Activated naive CD4-positive, alpha-beta T cell treated with anti-CD3 and anti-CD28 coated beads, Interleukin-2, amount 50 U/mL, for 24 hours (primary cell): Measurements from ENCODE around the gene MRTFA.
"Not testable (repeated sequence)": the region's sequence is repeated elsewhere in the genome, so short reads cannot be mapped to it uniquely, and the experiment has no call there.

Experiments used
- H3K27ac Mint-ChIP-seq: one replicate; pipeline ENCODE4 v1.8.0; 2021; ENCODE audit warnings: mild to moderate bottlenecking, mixed read lengths
- H3K27me3 Mint-ChIP-seq: one replicate; pipeline ENCODE4 v1.8.0; 2021; ENCODE audit warnings: mixed read lengths
- H3K36me3 Mint-ChIP-seq: one replicate; pipeline ENCODE4 v1.8.0; 2021; ENCODE audit warnings: mixed read lengths
- H3K4me1 Mint-ChIP-seq: one replicate; pipeline ENCODE4 v1.8.0; 2021; ENCODE audit warnings: mixed read lengths
- H3K4me3 Mint-ChIP-seq: one replicate; pipeline ENCODE4 v1.8.0; 2021; ENCODE audit warnings: mild to moderate bottlenecking, mixed read lengths
- H3K9me3 Mint-ChIP-seq: one replicate; pipeline ENCODE4 v1.8.0; 2021; ENCODE audit warnings: mixed read lengths

The MRTFA gene

GRCh38 chr22:40668611-40669411 lies 32.3 kb upstream of the MRTFA start:
- Mint-ChIP-seq H3K36me3 (no peaks in the 10 kb centered on the region), H3K4me1 (peaks cover 16% of the 10 kb centered on the region), H3K4me3 (no peak overlapping the region), H3K27me3 (no peaks in the 10 kb centered on the region), H3K27ac (no peak overlapping the region), H3K9me3 (no peaks in the 10 kb centered on the region)

- Mint-ChIP-seq H3K4me1 (peaks cover 16% of the 10 kb centered on the region), H3K9me3 (no peaks in the 10 kb centered on the region), H3K36me3 (no peaks in the 10 kb centered on the region), H3K27ac (no peak overlapping the region), H3K4me3 (no peak overlapping the region), H3K27me3 (no peaks in the 10 kb centered on the region)
These were observed 29.8 kb upstream of the MRTFA start for GRCh38 chr22:40666151-40666848.

GRCh38 chr22:40665312-40665711 lies 28.8 kb upstream of the MRTFA start:
- no peak overlapping the region for H3K4me3 Mint-ChIP-seq
- no peaks in the 10 kb centered on the region for H3K9me3 Mint-ChIP-seq
- H3K4me1 Mint-ChIP-seq, result peaks cover 16% of the 10 kb centered on the region
- H3K27me3 Mint-ChIP-seq, result no peaks in the 10 kb centered on the region
- no peaks in the 10 kb centered on the region for H3K36me3 Mint-ChIP-seq
- no peak overlapping the region for H3K27ac Mint-ChIP-seq

GRCh38 chr22:40661671-40662070 lies 25.2 kb upstream of the MRTFA start:
- Mint-ChIP-seq H3K27ac (no peak overlapping the region), H3K9me3 (no peaks in the 10 kb centered on the region), H3K36me3 (no peaks in the 10 kb centered on the region), H3K27me3 (no peaks in the 10 kb centered on the region), H3K4me1 (no peaks in the 10 kb centered on the region), H3K4me3 (no peak overlapping the region)

GRCh38 chr22:40660730-40661129 lies 24.2 kb upstream of the MRTFA start:
- Mint-ChIP-seq H3K27me3 (no peaks in the 10 kb centered on the region), H3K4me3 (no peak overlapping the region), H3K27ac (no peak overlapping the region), H3K9me3 (no peaks in the 10 kb centered on the region), H3K36me3 (no peaks in the 10 kb centered on the region), H3K4me1 (no peaks in the 10 kb centered on the region)

- H3K36me3 Mint-ChIP-seq, result no peaks in the 10 kb centered on the region
- no peak overlapping the region for H3K4me3 Mint-ChIP-seq
- H3K27me3 Mint-ChIP-seq, result no peaks in the 10 kb centered on the region
- H3K27ac Mint-ChIP-seq, result no peak overlapping the region
- no peaks in the 10 kb centered on the region for H3K4me1 Mint-ChIP-seq
- H3K9me3 Mint-ChIP-seq, result no peaks in the 10 kb centered on the region
These were observed 22.6 kb upstream of the MRTFA start for GRCh38 chr22:40659166-40659565.

- not testable (repeated sequence) for H3K9me3 Mint-ChIP-seq, H3K27ac Mint-ChIP-seq, H3K27me3 Mint-ChIP-seq, H3K36me3 Mint-ChIP-seq, H3K4me1 Mint-ChIP-seq, H3K4me3 Mint-ChIP-seq
These were observed 20.1 kb upstream of the MRTFA start for GRCh38 chr22:40656651-40657050.

- not testable (repeated sequence) for H3K9me3 Mint-ChIP-seq, H3K4me3 Mint-ChIP-seq, H3K36me3 Mint-ChIP-seq, H3K27me3 Mint-ChIP-seq, H3K27ac Mint-ChIP-seq
- H3K4me1 Mint-ChIP-seq, result peaks cover 11% of the 10 kb centered on the region
These were observed 19.4 kb upstream of the MRTFA start for GRCh38 chr22:40655941-40656340.

GRCh38 chr22:40654522-40655167 lies 18.1 kb upstream of the MRTFA start:
- H3K27ac Mint-ChIP-seq, result no peak overlapping the region
- H3K4me3 Mint-ChIP-seq, result no peak overlapping the region
- peaks cover 11% of the 10 kb centered on the region for H3K4me1 Mint-ChIP-seq
- no peaks in the 10 kb centered on the region for H3K9me3 Mint-ChIP-seq
- no peaks in the 10 kb centered on the region for H3K36me3 Mint-ChIP-seq
- no peaks in the 10 kb centered on the region for H3K27me3 Mint-ChIP-seq

GRCh38 chr22:40653361-40653760 lies 16.8 kb upstream of the MRTFA start:
- H3K4me1 Mint-ChIP-seq, result peaks cover 11% of the 10 kb centered on the region
- no peaks in the 10 kb centered on the region for H3K27me3 Mint-ChIP-seq
- H3K4me3 Mint-ChIP-seq, result no peak overlapping the region
- no peak overlapping the region for H3K27ac Mint-ChIP-seq
- H3K36me3 Mint-ChIP-seq, result no peaks in the 10 kb centered on the region
- no peaks in the 10 kb centered on the region for H3K9me3 Mint-ChIP-seq

- Mint-ChIP-seq H3K27ac (peak overlapping the region; percentile 89), H3K36me3 (no peaks in the 10 kb centered on the region), H3K9me3 (no peaks in the 10 kb centered on the region), H3K4me1 (peaks cover 11% of the 10 kb centered on the region), H3K27me3 (no peaks in the 10 kb centered on the region), H3K4me3 (peak overlapping the region; percentile 31)
These were observed 15.3 kb upstream of the MRTFA start for GRCh38 chr22:40651563-40652501.

- Mint-ChIP-seq H3K27me3 (no peaks in the 10 kb centered on the region), H3K4me1 (peaks cover 15% of the 10 kb centered on the region), H3K36me3 (no peaks in the 10 kb centered on the region), H3K4me3 (no peak overlapping the region), H3K9me3 (no peaks in the 10 kb centered on the region), H3K27ac (no peak overlapping the region)
These were observed 14.5 kb upstream of the MRTFA start for GRCh38 chr22:40651057-40651456.

- Mint-ChIP-seq H3K4me1 (peaks cover 15% of the 10 kb centered on the region), H3K27me3 (no peaks in the 10 kb centered on the region), H3K9me3 (no peaks in the 10 kb centered on the region), H3K36me3 (no peaks in the 10 kb centered on the region), H3K4me3 (no peak overlapping the region), H3K27ac (no peak overlapping the region)
These were observed 11.9 kb upstream of the MRTFA start for GRCh38 chr22:40648386-40648785.

- no peaks in the 10 kb centered on the region for H3K27me3 Mint-ChIP-seq
- no peaks in the 10 kb centered on the region for H3K36me3 Mint-ChIP-seq
- H3K4me1 Mint-ChIP-seq, result peaks cover 4% of the 10 kb centered on the region
- no peak overlapping the region for H3K4me3 Mint-ChIP-seq
- no peak overlapping the region for H3K27ac Mint-ChIP-seq
- H3K9me3 Mint-ChIP-seq, result no peaks in the 10 kb centered on the region
These were observed 9.2 kb upstream of the MRTFA start for GRCh38 chr22:40645579-40646197.

- Mint-ChIP-seq H3K4me3 (no peak overlapping the region), H3K27me3 (no peaks in the 10 kb centered on the region), H3K4me1 (peaks cover 10% of the 10 kb centered on the region), H3K27ac (no peak overlapping the region), H3K36me3 (no peaks in the 10 kb centered on the region), H3K9me3 (no peaks in the 10 kb centered on the region)
These were observed 5.8 kb upstream of the MRTFA start for GRCh38 chr22:40642316-40642715.
